ENCODE data around the gene GALK2. TPM values are rescaled to one million over a fixed set of nuclear protein-coding genes. Genes with fewer than 3 reads are reported as not detected.

Gene GALK2
- total RNA-seq, 1 donor from 2014 or later = 26.4 TPM

- TF ChIP-seq, protein P1, sequence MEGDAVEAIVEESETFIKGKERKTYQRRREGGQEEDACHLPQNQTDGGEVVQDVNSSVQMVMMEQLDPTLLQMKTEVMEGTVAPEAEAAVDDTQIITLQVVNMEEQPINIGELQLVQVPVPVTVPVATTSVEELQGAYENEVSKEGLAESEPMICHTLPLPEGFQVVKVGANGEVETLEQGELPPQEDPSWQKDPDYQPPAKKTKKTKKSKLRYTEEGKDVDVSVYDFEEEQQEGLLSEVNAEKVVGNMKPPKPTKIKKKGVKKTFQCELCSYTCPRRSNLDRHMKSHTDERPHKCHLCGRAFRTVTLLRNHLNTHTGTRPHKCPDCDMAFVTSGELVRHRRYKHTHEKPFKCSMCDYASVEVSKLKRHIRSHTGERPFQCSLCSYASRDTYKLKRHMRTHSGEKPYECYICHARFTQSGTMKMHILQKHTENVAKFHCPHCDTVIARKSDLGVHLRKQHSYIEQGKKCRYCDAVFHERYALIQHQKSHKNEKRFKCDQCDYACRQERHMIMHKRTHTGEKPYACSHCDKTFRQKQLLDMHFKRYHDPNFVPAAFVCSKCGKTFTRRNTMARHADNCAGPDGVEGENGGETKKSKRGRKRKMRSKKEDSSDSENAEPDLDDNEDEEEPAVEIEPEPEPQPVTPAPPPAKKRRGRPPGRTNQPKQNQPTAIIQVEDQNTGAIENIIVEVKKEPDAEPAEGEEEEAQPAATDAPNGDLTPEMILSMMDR (IDR thresholded peaks at IDR 0.05) = no peak
- H3K27ac Mint-ChIP-seq (ENCODE audit: unreplicated experiment) = no peak overlapping the region
- H3K27me3 Mint-ChIP-seq (ENCODE audit: unreplicated experiment) = peaks cover 6% of the 10 kb centered on the region
- H3K36me3 Mint-ChIP-seq (ENCODE audit: unreplicated experiment) = no peaks in the 10 kb centered on the region
- no peak for DNase-seq (ENCODE audit: extremely low spot score, unreplicated experiment)
- H3K9me3 Mint-ChIP-seq (ENCODE audit: unreplicated experiment) = no peaks in the 10 kb centered on the region
- no peaks in the 10 kb centered on the region for H3K4me1 Mint-ChIP-seq (ENCODE audit: unreplicated experiment)
- H3K4me3 Mint-ChIP-seq (ENCODE audit: unreplicated experiment) = no peak overlapping the region
Measured at GRCh38 chr15:49372366-49372765, 202.3 kb downstream of the GALK2 start.

DNA sequence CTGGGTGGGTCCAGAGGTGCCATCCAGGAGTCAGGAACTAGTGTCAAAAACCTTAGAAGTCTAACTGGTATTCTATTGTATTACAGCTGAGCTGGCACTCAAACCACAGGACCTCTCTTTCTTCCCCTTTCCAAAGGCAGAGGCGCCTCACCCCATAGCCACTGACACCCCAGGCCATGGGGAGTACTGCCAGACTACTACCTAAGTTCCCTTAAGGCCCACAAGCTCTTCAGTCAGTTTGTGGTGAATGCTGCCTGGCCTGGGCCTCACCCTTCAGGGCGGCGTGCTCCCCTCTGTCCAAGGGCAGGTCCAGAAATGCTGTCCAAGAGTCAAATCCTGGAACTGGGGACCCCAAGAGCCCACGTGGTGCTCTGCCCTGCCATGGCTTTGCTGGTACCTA is 209.9 kb downstream of the GALK2 start:
- H3K27me3 Mint-ChIP-seq (ENCODE audit: unreplicated experiment) = peaks cover 23% of the 10 kb centered on the region
- H3K4me1 Mint-ChIP-seq (ENCODE audit: unreplicated experiment) = peaks cover 4% of the 10 kb centered on the region
- TF ChIP-seq, protein P1 (IDR thresholded peaks at IDR 0.05) = no peak
- H3K36me3 Mint-ChIP-seq (ENCODE audit: unreplicated experiment) = no peaks in the 10 kb centered on the region
- no peak for DNase-seq (ENCODE audit: extremely low spot score, unreplicated experiment)
- H3K9me3 Mint-ChIP-seq (ENCODE audit: unreplicated experiment) = no peaks in the 10 kb centered on the region
- no peak overlapping the region for H3K4me3 Mint-ChIP-seq (ENCODE audit: unreplicated experiment)
- H3K27ac Mint-ChIP-seq (ENCODE audit: unreplicated experiment) = no peak overlapping the region

GRCh38 chr15:49380912-49381311 is 210.9 kb downstream of the GALK2 start:
- H3K36me3 Mint-ChIP-seq (ENCODE audit: unreplicated experiment) = no peaks in the 10 kb centered on the region
- TF ChIP-seq, protein P1 (IDR thresholded peaks at IDR 0.05) = no peak
- H3K4me3 Mint-ChIP-seq (ENCODE audit: unreplicated experiment) = no peak overlapping the region
- peaks cover 4% of the 10 kb centered on the region for H3K4me1 Mint-ChIP-seq (ENCODE audit: unreplicated experiment)
- no peaks in the 10 kb centered on the region for H3K9me3 Mint-ChIP-seq (ENCODE audit: unreplicated experiment)
- H3K27me3 Mint-ChIP-seq (ENCODE audit: unreplicated experiment) = peaks cover 23% of the 10 kb centered on the region
- DNase-seq (ENCODE audit: extremely low spot score, unreplicated experiment) = no peak
- no peak overlapping the region for H3K27ac Mint-ChIP-seq (ENCODE audit: unreplicated experiment)

Small RNA genes lying within 50 kb of the gene (microRNA-seq; reads per million reads assigned to microRNA genes)
- not detected for gene MIR4716 (ENCODE audit: unreplicated experiment)

Other genes starting within 250 kb of the GALK2 start
- gene SHC4, start 206.3 kb upstream of the GALK2 start, total RNA-seq = 4.2 and 4.6 TPM in 2 replicates
- 47.7 TPM in 2 replicates for gene SECISBP2L, start 123.8 kb upstream of the GALK2 start, total RNA-seq
- 68.2 and 69.1 TPM in 2 replicates for gene COPS2, start 14.6 kb upstream of the GALK2 start, total RNA-seq